Central memory CD4-positive, alpha-beta T cell (primary cell): Measurements from ENCODE around the gene MNX1.

Source experiments
- DNase-seq: peaks from one replicate; pipeline ENCODE4 v3.0.0; 2022

The MNX1 gene

DNA sequence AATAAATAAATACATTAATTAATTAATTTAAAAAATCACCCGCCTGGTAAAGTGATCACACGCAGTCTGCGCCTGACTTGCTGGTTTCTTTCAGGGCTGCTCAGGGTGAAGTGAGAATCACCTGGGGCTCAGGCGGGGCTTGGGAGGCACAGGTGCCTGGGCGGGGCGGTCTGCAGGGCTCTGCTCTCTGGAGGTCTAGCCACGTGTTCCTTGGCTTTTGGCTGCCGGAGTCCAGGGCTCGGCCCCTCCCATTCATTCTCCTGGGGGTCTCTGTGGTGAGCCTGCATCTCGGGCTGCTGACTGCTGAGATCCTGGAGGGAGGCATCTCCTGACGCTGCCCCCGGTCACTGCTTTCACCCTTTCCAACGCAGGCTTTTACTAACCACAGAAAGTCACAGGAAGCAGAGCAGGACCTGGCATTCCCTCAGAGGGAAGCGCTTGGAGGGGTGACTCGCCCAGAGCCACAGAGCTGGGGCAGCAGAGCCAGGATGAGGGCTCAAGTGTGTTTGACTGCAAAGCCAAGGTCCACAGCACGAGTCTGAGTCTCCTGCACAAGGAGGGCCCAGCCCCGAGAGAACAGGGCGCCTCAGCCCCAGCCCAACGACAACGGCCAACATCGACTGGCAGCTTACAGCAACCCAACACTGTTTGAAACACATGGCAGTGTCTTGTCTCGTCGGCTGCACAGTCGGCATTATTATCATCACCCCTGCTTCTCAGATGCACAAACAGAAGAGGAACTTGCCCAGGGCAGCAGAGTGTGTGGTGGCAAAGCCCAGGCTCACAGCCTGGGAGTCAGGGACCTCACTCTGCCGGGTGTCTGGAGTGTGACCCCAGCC lies 22.4 kb upstream of the MNX1 start:
- no peak for DNase-seq

DNA sequence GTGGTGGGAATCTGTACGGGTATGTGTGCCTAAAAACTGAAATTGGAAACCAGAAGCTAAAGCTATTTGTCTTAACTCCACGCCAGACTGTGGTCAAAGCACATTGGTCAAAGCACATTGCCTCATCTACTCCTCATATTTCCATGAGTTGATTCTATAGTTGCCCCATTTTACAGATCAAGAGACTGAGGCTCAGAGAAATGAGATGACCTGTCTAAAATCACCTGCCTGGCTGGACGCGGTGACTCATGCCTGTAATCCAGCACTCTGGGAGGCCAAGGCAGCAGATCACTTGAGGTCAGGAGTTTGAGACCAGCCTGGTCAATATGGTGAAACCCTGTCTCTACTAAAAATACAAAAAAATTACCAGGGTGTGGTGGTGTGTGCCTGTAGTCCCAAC lies 21.7 kb upstream of the MNX1 start:
- no peak for DNase-seq

DNA sequence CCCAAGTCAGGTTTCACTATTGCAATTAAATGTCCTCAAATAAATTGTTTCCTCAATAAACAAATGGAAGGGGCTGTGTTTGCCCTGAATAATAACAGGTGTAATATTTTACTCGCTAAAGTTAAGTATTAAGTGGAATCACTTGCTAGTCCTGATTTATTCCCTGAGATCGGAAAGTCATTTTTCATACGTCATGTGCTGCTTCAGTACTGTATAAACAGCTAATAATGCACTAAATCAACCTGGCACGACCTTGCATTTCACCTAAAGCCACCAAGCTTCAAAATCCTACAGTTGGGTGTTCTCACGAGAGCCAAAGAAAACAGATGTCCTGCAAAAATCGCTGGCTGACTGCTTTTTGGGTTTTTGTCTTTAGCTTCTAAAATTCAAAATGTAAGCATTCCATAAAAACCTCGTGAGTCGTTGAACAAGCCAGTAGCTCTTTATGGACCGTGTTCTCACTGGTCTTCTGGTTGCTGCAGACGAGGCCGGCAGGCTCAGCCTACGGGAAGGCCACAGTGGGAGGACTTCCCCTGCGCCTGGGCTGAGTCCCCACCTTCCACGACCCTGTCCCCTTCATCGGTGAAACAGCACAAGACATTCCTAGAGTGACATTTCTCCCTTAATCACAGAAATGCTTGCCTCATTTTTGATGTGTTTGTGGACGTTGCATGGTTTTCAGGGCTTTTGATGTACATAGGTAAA lies 17.9 kb upstream of the MNX1 start:
- no peak for DNase-seq

DNA sequence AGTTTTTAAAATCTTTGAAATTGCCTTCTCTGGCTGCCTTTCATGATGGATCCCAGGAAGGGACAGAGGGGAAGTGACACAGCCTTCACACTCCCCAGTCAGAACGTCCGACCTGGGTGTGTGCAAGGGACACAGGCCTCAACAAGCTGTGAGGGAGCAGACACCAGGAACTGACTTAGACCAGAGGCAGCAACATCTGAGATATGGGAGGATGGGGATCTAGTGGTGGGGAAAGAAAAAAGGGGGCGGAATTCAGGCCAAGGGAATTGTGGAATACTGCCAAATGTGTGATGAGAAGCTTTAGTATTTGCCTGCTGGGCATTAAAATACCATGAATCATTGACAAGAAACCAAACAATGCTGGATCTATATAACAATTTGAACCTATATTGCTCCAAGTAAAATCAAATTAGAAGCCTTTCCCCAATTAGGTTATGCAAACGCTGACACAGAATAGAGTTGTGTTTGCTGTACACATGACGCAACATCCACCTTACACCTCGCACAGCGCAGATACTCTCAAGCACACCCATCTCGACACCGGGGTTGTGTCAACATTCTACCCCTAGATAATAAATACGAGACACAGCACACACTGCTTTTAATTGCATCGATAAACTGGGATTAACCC lies 17.2 kb upstream of the MNX1 start:
- DNase-seq: no peak

DNA sequence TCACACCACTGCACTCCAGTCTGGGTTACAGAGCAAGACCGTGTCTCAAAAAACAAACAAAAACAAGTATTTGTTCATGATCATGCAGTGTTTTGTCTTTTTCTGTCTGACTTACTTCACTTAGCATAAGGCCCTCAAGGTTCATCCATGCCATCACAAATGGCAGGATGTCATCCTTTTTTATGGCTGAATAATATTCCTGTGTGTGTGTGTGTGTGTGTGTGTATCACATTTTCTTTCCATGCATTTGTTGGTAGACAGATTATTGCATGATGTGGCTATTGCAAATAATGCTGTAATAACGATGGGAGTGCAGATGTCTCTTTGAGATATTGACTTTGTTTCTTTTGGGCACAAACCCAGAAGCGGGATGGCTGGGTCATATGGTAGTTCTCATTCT lies 14.3 kb upstream of the MNX1 start:
- DNase-seq: no peak

DNA sequence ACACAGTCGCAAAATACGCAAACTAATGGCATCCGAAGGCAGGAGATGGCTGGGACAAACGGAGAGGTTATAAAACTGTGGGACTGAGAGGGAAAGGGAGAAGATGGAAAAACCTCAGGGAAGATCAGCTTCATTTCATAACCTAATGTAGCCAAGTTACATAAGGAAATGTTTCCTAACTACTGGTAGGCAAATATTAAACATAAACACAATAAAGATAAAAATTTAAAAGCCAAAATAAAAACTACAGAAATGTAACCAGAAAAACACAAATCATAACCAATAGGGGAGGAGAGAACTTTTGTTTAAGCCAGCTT lies 13.1 kb upstream of the MNX1 start:
- DNase-seq: no peak

DNA sequence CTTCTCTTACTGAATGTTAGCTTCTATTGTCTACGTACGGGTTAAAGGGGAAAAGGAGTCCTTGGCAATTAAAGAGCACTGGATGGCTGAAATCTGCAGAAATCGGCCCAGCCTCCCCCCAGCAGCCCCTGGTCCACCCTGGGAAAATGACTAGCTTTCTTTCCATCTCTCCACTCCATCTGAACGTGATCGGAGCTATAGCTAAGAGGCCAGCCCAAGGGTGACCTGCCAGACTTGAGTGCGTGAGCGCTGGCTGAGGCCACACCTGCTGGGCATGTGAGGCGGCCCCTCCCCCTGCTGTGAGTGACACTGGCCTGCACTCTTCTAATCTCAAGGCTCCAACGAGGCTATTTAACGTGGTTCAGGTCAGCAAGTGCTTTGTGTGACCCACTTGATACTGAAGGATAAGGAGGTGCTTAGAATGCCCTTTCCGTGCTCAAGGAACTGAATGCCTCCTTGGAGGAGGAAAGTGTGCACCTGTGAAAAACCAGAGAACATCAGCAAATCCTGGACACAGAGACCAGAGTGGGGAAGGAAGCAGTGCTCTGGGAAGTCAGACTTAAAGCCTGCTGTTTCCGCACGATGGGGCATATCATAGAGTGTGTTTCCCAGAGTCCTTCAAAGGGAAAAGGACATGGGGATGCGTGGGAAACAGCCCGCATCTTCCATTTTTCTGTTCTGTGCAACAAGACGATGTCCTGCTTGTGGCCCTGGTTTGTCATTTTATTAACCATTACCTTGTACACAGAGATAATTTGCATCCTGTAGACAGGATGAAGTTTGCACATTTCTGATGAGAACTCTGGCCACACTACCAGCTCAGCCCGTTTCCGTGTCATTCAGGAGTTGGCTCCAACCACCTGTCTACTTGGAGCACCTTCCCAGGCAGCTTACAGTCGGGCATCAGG lies 12.5 kb upstream of the MNX1 start:
- no peak for DNase-seq

DNA sequence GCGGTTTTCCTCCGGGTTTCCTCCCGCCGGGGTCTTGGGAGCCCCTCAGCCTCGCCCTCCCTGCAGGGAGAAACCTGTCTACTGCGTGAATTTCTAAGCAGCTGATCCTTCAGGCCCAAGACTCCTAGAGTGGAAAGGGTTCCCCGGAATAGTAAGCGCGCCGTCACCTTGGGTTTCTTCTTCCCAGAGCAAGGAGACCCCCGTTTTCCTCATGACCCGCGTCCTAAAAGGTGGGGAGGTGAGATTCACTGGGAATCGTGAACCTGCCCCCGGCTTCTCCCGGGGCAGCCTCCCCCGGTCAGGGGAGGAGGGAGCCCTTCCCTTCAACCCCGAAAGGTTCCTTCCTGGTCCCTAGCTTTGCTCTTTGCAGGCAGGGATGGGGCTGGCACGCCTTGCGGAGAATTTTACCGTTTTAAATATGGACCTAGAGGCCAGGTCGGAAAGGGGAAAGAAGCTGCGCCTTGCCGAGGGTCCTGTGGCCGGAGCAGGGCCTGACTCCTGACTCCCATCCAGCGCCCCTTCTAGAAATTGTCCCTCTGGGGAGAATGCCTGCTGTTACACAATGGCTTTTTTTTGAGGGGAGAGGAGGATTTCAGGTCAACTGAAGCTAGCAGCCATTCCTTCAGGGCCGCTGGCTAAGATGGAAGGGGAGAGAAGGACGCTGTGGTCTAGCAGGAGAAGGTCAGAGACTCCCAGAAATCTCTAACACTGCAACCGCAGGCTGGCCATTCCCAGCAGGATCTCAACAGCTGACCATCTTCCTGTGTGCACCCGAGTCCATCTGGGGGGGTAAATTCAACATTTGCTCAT lies 11.6 kb upstream of the MNX1 start:
- DNase-seq: no peak

DNA sequence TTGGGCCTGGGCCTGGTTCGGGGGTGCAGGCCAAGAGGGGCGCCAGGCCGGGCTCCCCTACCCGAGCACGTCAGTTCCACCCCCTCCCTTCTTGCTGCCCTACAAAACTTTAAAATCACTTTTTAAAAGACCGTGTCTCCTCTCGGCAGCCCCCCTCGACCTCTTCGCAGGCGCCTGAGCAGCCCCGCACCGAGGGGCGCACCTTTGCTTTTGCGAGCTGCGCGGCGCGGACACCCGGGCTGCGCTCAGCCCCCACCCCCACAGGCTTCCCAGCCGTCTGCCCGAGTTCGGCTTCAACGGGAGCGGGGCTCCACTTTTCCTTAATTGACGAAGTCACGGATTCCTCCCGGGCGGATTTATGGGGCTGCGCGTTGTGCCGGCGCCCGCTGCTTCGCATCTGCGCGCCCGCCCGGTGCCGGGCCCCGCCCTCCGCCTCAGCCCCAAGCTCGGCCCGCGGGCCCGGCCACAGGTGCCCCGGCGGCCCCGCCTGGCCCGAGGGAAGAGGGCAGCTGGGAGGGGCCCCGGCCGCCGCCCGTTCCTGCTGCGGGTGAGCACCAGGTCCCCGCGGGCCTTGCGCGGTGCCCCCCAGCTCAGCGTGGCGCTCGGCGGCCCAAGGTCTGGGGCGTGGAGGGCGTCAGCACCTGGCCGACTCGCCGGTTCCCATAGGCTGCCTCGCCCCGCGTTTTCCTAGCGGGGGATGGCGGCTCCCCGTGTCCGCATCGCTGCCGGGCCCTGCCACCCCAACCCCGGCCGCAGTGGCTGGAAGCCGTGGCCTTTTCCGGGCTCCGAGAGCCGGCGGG lies 10.8 kb upstream of the MNX1 start:
- DNase-seq: no peak

DNA sequence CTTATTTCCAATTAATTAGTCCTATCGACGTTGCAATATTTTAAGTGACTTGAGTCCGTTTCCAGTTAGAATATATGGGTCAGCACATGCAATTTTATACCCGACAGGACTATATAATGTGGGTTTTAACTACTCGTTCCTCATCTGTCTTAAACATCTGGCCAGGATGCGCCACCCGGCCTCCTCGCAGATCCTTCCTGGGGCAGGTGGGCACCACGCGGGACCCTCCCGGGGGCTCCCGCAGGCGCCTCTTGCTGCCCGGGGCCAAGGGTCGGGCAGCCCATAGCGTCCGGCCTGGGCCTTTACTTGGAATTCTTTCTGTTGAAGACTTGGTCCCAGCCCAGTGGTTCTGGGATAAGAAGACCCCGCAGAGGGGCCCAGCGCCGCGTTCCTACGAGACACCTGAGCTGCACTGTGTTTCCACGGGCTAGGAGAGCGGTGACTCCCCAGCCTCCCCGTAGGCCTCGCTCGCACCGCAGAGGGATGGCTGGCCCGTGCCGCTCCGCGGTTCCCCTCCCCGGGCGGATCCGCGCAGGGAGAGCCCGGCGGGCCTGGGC lies 10.1 kb upstream of the MNX1 start:
- DNase-seq: no peak

DNA sequence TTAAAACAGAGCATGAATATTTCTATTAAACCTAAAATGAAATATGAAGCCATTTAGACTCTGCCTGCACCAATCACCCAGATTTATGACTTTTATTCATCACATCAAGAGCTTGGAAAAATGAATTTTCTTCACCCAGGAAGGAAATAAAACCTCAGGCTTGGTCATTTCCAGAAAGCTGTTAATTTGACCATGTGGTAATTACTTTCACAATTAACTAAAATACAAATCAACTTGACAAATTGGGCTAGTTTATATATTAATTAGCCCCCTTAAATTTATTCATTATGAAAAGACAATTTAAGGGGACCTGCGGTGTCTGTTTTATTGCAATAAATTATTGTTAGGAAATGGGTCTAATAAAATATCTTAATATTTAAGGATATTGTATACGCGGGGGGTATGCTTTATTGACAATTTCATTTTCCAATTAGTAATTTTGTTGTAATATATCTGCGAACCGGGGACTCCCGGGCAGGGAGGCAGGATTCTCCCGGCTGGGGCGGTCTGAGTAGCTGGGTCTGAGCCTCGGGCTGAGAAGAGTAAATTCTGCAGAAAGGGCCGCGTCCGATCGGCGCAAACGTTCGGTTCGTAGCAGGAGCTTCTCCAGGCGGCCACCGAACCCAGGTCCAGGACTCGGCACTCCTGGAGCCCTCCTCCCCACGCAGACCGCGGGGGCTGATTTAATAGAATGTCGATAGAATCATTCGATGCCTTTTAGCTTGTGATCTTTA lies 9.4 kb upstream of the MNX1 start:
- DNase-seq: no peak

DNA sequence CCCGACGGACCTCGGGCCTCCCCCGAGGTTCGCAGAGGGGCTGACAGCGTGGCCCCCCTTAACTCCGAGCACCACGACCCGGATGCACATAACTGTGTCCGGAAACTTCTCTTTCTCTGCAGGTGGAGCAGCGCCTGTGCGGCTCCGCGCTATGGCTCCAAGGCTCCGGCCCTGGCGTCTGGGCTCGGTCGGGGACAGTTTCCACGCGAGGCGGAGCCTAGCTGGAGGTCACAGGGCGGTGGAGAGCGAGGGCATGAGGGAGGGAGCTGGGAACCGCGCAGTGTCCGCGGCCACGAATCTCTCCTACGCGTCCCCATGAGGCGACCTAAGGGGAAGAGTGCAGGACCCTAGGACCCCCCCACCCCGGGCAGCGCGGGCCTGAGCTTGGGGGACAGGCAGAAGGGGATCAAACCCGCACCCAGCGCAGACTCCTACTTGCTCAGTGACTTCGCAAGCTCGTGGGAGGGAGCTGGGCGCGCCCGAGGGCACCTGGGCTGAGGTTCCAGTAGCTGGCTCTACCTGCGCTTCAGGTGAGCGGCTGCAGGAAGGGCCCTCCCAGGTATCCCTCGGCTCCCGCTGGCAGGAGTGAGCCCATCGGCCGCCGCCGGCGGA lies 8.6 kb upstream of the MNX1 start:
- no peak for DNase-seq

DNA sequence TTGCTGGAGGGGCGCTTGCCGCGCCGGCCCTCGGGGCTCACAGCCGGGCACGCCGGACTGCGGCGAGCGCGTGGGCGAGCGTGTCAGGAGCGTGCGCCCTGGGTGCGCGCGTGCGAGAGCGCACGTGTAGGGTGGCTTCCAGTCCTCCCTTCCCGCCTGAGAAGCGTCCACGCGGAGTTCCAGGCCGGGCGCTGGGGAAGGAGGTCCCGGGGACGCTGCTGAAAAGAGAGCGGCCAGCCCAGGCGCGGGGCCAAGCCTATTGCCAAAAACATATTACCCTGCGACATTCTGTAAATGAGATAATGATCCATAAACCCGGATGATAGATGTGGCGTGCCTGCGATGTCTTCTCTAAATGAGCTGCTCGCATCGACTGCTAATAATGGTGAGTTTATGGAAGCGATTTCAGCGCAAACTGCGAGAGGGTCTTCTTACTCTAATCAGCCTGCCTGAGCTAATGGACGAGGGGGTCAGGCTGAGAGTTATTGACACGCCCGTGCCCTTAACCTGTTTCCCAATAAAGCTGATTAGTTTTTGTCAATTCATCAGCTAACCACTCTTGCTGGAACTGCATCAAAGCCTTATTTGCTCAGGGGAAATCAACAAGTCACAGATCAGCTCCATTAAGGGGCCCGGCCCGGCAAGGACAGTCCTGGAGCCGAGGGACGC lies 8.0 kb upstream of the MNX1 start:
- no peak for DNase-seq

DNA sequence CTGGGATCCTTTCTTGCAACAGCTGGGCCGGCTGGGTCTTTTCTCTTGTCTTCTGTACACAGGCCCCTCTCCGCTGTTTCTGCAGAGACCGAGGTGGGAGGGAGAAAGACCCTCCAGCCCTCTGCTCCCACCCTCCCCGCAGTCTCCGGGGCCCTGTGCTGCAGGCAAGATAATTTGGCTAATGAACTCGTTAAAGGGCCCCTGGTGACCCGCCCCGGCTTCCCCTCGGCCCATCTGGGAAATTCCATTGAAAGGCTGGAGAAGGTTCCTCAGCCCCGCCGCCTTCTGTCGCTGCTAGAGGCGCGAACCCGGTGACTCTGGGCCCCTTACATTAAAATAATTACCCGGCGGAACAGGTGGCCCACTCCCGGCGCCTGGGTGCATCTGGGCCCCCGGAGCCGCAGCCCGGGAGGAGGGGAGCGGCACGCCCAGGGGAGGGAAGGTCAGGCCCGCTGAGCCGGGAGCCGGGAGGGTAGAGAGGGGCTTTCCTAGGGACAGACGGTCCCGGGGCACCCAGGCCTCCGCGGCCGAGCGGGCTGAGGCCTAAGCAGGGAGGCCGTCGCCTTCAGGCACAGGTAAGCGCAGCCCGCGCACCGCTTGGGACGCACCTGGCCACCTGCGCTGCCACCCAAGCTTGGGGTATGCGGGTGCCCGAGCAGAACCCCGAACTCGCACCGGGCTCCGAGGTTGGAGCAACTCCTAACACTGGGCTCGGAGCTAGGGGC lies 7.3 kb upstream of the MNX1 start:
- DNase-seq: no peak

DNA sequence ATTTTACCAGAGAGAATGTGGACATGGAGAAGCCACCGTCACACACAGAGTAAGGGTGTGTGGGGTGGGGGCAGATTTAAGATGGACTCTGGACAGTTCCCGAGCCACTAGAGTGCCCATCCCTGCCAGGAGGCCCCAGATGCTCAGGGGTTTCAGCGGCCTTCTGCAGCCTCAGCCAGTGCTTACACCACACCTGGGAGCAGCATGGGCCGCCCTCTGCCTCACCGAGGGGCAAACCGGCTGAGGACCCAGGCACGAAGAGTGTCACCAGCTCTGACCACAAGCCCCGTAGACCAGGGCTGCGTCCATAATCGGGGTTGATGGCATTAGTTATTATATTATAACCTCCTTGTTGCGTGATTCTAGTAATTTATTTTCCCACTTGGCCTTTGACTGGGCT lies 6.7 kb upstream of the MNX1 start:
- DNase-seq: no peak

DNA sequence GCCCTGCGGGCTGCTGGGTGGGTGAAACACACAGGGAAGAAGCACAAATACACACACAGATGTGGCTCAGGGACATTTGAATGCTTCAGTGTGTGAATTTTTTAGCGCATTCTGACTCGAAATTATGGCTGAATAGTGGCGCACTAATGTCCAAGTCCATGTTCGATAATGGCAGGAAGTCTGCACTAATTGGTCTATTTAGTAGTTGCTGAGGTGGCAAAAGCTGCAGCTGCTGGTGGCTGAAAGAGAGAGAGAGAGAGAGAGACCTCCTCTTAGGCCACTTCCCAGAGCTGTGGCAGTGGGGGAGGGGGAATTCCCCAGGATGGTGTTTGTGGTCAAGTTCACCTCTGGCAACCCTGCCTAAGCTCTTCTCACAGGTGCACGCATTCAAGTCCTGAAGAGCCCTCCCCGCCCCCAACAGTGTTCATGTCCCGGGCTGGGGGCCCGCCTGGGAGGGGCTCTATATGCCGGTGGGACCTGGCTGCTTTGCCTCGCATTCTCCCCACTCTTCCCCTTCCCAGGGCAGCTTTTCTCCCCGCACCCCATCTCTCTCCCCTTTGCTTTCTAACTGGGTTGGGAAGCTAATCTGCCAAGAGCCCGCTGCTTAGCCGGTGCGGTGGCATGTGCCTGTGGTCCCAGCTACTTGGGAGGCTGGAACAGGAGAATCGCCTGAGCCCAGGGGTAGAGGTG lies 6.0 kb upstream of the MNX1 start:
- no peak for DNase-seq

DNA sequence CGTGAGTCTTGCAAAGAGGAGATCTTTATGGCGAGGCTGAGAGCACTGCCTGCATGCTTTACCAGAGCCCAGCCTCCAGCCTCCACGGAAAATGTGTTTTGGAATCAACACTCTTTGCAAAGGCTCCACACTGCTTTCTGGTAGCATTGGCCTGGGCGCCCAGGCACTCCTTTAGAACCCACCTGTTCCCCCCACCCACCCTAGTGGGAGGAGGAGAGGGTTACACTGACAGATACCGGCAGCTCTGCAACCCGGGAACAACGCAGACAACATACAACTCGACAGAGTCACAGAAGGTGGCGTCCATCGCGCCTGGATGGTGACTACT lies 5.5 kb upstream of the MNX1 start:
- no peak for DNase-seq
